Epithelial cell of proximal tubule (primary cell): ENCODE data around the gene PTPRCAP. TPM values are rescaled to one million over a fixed set of nuclear protein-coding genes. Genes with fewer than 3 reads are reported as not detected.

Source experiments
- DNase-seq: peaks from one replicate; pipeline ENCODE4 v3.0.0-alpha.2; 2011; ENCODE audit warnings: low read depth
- H3K4me3 ChIP-seq: 2 replicates; pipeline ENCODE4 v1.5.1; 2011; ENCODE audit warnings: low read depth, mild to moderate bottlenecking, low read length
- CTCF ChIP-seq: conservative IDR thresholded peaks from 2 replicates; pipeline ENCODE4 v1.5.1; 2012; ENCODE audit warnings: low read depth, mild to moderate bottlenecking, low read length
- total RNA-seq: library from RNA; depleted of rRNA; stranded (reverse); fragments of >200 nt; gene quantifications from 2 replicates; pipeline ENCODE4 v1.2.3, GENCODE V29; 2015

The PTPRCAP gene
- total RNA-seq, 1 donor from 2014 or later, result 3.6 TPM

- no peak overlapping the region for H3K4me3 ChIP-seq
- no peak for TF ChIP-seq CTCF
- no peak for DNase-seq
Observed at GRCh38 chr11:67395555-67396258, 41.8 kb downstream of the PTPRCAP start.

- no peak for TF ChIP-seq CTCF
- no peak for DNase-seq
- no peak overlapping the region for H3K4me3 ChIP-seq
Observed at GRCh38 chr11:67393990-67394389, 43.5 kb downstream of the PTPRCAP start.

GRCh38 chr11:67393437-67393836 lies 44.0 kb downstream of the PTPRCAP start:
- no peak for TF ChIP-seq CTCF
- no peak overlapping the region for H3K4me3 ChIP-seq
- no peak for DNase-seq

GRCh38 chr11:67392183-67392715 lies 45.2 kb downstream of the PTPRCAP start:
- peak overlapping the region; percentile 83 for H3K4me3 ChIP-seq
- DNase-seq, result no peak
- TF ChIP-seq CTCF, result no peak

- no peak for TF ChIP-seq CTCF
- DNase-seq, result no peak
- H3K4me3 ChIP-seq, result peak within 1 kb of the TSS; percentile 83
Observed at GRCh38 chr11:67391304-67392182, 45.9 kb downstream of the PTPRCAP start, which contains the start of gene RAD9A. TSS of gene RAD9A (plus strand) at chr11:67391986. CDS start at chr11:67392045, 59 bp downstream.

- TF ChIP-seq CTCF, result no peak
- DNase-seq, result no peak
- peak overlapping the region; percentile 83 for H3K4me3 ChIP-seq
Observed at GRCh38 chr11:67390947-67391303, 46.6 kb downstream of the PTPRCAP start.
